Body of pancreas (tissue), 4 donors: Measurements from ENCODE around the gene MAGI1. TPM values are rescaled to one million over a fixed set of nuclear protein-coding genes. Genes with fewer than 3 reads are reported as not detected.

ENCODE experiments used
- ATAC-seq: fragments of 150-250 bp; one replicate; pipeline ENCODE4 v1.9.1; 2016
- DNase-seq, 4 donors: peaks; one replicate each; pipeline ENCODE4 v3.0.0-alpha.2; 2019
- H3K27ac ChIP-seq, 4 donors: fragments of 200-600 bp; sonication (generic); 1 replicate in 3 of 4; 2 replicates in 1 of 4; pipeline versions ENCODE4 v1.5.1 to v1.6.1; 2016 to 2019; ENCODE audit warnings: mild to moderate bottlenecking in 1 of 4, mixed read lengths in 1 of 4, moderate library complexity in 1 of 4
- H3K27me3 ChIP-seq, 2 donors: fragments of 200-600 bp; sonication (generic); one replicate each; pipeline ENCODE4 v1.6.0; 2016; ENCODE audit warnings: mild to moderate bottlenecking in 1 of 2
- H3K36me3 ChIP-seq, 2 donors: fragments of 200-600 bp; sonication (generic); replicated peaks in 1 of 2; 2 replicates each; pipeline ENCODE4 v1.5.1; 2016; ENCODE audit warnings: low read depth in 2 of 2; ENCODE audit not compliant: insufficient read depth in 1 of 2
- H3K4me1 ChIP-seq: fragments of 200-600 bp; sonication (generic); one replicate; pipeline ENCODE4 v1.6.0; 2016
- H3K4me3 ChIP-seq, 2 donors: fragments of 200-600 bp; sonication (generic); 1 replicate in 1 of 2; 2 replicates in 1 of 2; pipeline ENCODE4 v1.5.1; 2016 to 2019
- H3K9me3 ChIP-seq, 3 donors: fragments of 200-600 bp; sonication (generic); 1 replicate in 2 of 3; 2 replicates in 1 of 3; pipeline ENCODE4 v1.5.1; 2016
- CTCF ChIP-seq, 7 experiments: fragments of 450-650 bp in 4 of 7; fragments of 200-600 bp in 3 of 7; sonication (generic) in 3 of 7; IDR thresholded peaks; one replicate each; pipeline ENCODE4 v1.5.1; 2016 to 2019; ENCODE audit warnings: antibody characterized with exemption in 7 of 7
- POLR2A ChIP-seq, 3 donors: fragments of 450-650 bp; IDR thresholded peaks; one replicate each; pipeline ENCODE4 v1.6.1; 2016; ENCODE audit warnings: antibody characterized with exemption in 3 of 3, mild to moderate bottlenecking in 2 of 3
- WGBS, 2 donors: methylation state at CpG; one replicate each; pipeline ENCODE4 v1.1.5; 2017; 5-methylcytosine and 5-hydroxymethylcytosine counted together
- intact Hi-C: fragments of 100-400 bp; cut with DNase I; formaldehyde crosslinking; loops from one replicate; pipeline ENCODE4 v1.15.1; 2023
- total RNA-seq, 2 donors: library from RNA; depleted of rRNA; stranded (reverse); fragments of >200 nt; gene quantifications; one replicate each; pipeline ENCODE4 v1.1.0, GENCODE V29; 2016

MAGI1 gene
- total RNA-seq, 2 donors from 2014 or later: 44.2 to 63.6 TPM

- H3K27me3 ChIP-seq: no peaks in the 10 kb centered on the region
- no peaks in the 10 kb centered on the region for H3K36me3 ChIP-seq
- no peak for DNase-seq
- intact Hi-C loops: no loop called here
- no peaks in the 10 kb centered on the region for H3K9me3 ChIP-seq
- H3K27ac ChIP-seq: no peak overlapping the region
- ATAC-seq: no peak
- WGBS, 2 donors: 78 to 89% methylated on average over 2 of the region's 2 CpGs
- H3K4me1 ChIP-seq: no peaks in the 10 kb centered on the region
- no peak for TF ChIP-seq POLR2A (IDR thresholded peaks at IDR 0.05)
- TF ChIP-seq CTCF (IDR thresholded peaks at IDR 0.05): no peak
- H3K4me3 ChIP-seq: no peak overlapping the region
Measured at GRCh38 chr3:65502526-65502925, 536.2 kb downstream of the MAGI1 start.

- H3K4me1 ChIP-seq: no peaks in the 10 kb centered on the region
- H3K4me3 ChIP-seq: no peak overlapping the region
- no peak overlapping the region for H3K27ac ChIP-seq
- TF ChIP-seq POLR2A (IDR thresholded peaks at IDR 0.05) (no peak), CTCF (IDR thresholded peaks at IDR 0.05) (no peak)
- 87 to 93% methylated on average over 6 of the region's 6 CpGs for WGBS, 2 donors
- H3K27me3 ChIP-seq: no peaks in the 10 kb centered on the region
- no peaks in the 10 kb centered on the region for H3K36me3 ChIP-seq
- ATAC-seq (no peak), DNase-seq (no peak)
- no peaks in the 10 kb centered on the region for H3K9me3 ChIP-seq
- intact Hi-C loops: no loop called here
Measured at GRCh38 chr3:65500398-65501306, 538.1 kb downstream of the MAGI1 start.

GRCh38 chr3:65497846-65498245 is 540.9 kb downstream of the MAGI1 start:
- no peak for DNase-seq
- no peak overlapping the region for H3K4me3 ChIP-seq
- no peak for ATAC-seq
- no peaks in the 10 kb centered on the region for H3K27me3 ChIP-seq
- H3K9me3 ChIP-seq: no peaks in the 10 kb centered on the region
- H3K4me1 ChIP-seq: no peaks in the 10 kb centered on the region
- H3K27ac ChIP-seq: no peak overlapping the region
- H3K36me3 ChIP-seq: no peaks in the 10 kb centered on the region
- intact Hi-C loops: no loop called here
- TF ChIP-seq POLR2A (IDR thresholded peaks at IDR 0.05): no peak
- no peak for TF ChIP-seq CTCF (IDR thresholded peaks at IDR 0.05)
- 92 to 94% methylated on average over 8 of the region's 8 CpGs for WGBS, 2 donors

- intact Hi-C loops: no loop called here
- WGBS, 2 donors: 86 to 90% methylated on average over 2 of the region's 2 CpGs
- no peak for ATAC-seq
Measured at GRCh38 chr3:65497236-65497635, 541.5 kb downstream of the MAGI1 start.

More at GRCh38 chr3:65497236-65497635, 541.5 kb downstream of the MAGI1 start:
- Histone ChIP-seq H3K4me3 (no peak overlapping the region), H3K4me1 (no peaks in the 10 kb centered on the region), H3K27me3 (no peaks in the 10 kb centered on the region), H3K36me3 (no peaks in the 10 kb centered on the region), H3K27ac (no peak overlapping the region), H3K9me3 (no peaks in the 10 kb centered on the region)
- TF ChIP-seq POLR2A (IDR thresholded peaks at IDR 0.05) (no peak), CTCF (IDR thresholded peaks at IDR 0.05) (no peak)
- DNase-seq: no peak
